PC-3 (cell line): Measurements from ENCODE around the gene TIMM29. TPM values are rescaled to one million over a fixed set of nuclear protein-coding genes. Genes with fewer than 3 reads are reported as not detected.

Source experiments
- ATAC-seq: fragments of 200-7000 bp; cut with Tn5 transposase; 2 replicates; pipeline ENCODE4 v1.9.1; 2020; ENCODE audit warnings: mild to moderate bottlenecking, moderate library complexity
- Bru-seq: library from RNA; stranded (reverse); fragments of 400-500 nt; gene quantifications from one replicate; lab custom pipeline; 2021; lab: Mats Ljungman, UMichigan
- BruChase-seq, 2 experiments: library from RNA; stranded (reverse); fragments of 400-500 nt; gene quantifications; one replicate each; lab custom pipeline; 2021; lab: Mats Ljungman, UMichigan
- BruUV-seq: library from RNA; stranded (reverse); fragments of 400-500 nt; replicated peaks from 2 replicates; lab custom pipeline; 2021; lab: Mats Ljungman, UMichigan
- CTCF ChIA-PET: fragments of 300-600 bp; sonication (Branson Sonifier 250); formaldehyde crosslinking; loops from one replicate; lab custom pipeline; 2022; ENCODE audit warnings: antibody characterized with exemption; lab: Charles Lee
- POLR2A ChIA-PET: fragments of 300-600 bp; sonication (Branson Sonifier 250); formaldehyde crosslinking; loops from one replicate; lab custom pipeline; 2022; ENCODE audit warnings: antibody characterized with exemption; ENCODE audit not compliant: unreplicated experiment; lab: Charles Lee
- DNase-seq: peaks from one replicate; pipeline ENCODE4 v3.0.0-alpha.2; 2015
- H2AFZ ChIP-seq: fragments of 300-600 bp; sonication (generic); 2 replicates; pipeline ENCODE4 v1.6.0; 2016; ENCODE audit warnings: antibody characterized with exemption, low read length
- H3F3A ChIP-seq: fragments of 300-600 bp; sonication (generic); one replicate; pipeline ENCODE4 v1.6.0; 2017; ENCODE audit warnings: antibody characterized with exemption, low read length, control low read depth, mild to moderate bottlenecking; ENCODE audit not compliant: unreplicated experiment
- H3K27ac ChIP-seq: fragments of 300-600 bp; sonication (generic); 2 replicates; pipeline ENCODE4 v1.5.1; 2016; ENCODE audit warnings: mild to moderate bottlenecking, low read length
- H3K27me3 ChIP-seq: fragments of 300-600 bp; sonication (generic); 2 replicates; pipeline ENCODE4 v1.6.1; 2016; ENCODE audit warnings: low read length, mixed read lengths
- H3K36me3 ChIP-seq: fragments of 300-600 bp; sonication (generic); 2 replicates; pipeline ENCODE4 v1.6.1; 2016; ENCODE audit warnings: low read depth, mixed run types, low read length, mixed read lengths
- H3K4me1 ChIP-seq: fragments of 300-600 bp; sonication (generic); 2 replicates; pipeline ENCODE4 v1.5.1; 2016; ENCODE audit warnings: low read length; ENCODE audit not compliant: insufficient read depth
- H3K4me2 ChIP-seq: fragments of 300-600 bp; sonication (generic); 2 replicates; pipeline ENCODE4 v1.6.0; 2016; ENCODE audit warnings: low read length
- H3K4me3 ChIP-seq: fragments of 300-600 bp; sonication (generic); 2 replicates; pipeline ENCODE4 v1.5.1; 2016; ENCODE audit warnings: mild to moderate bottlenecking, low read length, mixed read lengths
- H3K79me2 ChIP-seq: fragments of 300-600 bp; sonication (generic); 2 replicates; pipeline ENCODE4 v1.6.1; 2017; ENCODE audit warnings: low read length, mixed read lengths
- H3K9ac ChIP-seq: fragments of 300-600 bp; sonication (generic); 2 replicates; pipeline ENCODE4 v1.6.0; 2016; ENCODE audit warnings: mild to moderate bottlenecking, low read length
- H3K9me2 ChIP-seq: fragments of 300-600 bp; sonication (generic); replicated peaks from 2 replicates; pipeline ENCODE4 v1.6.1; 2016; ENCODE audit warnings: mixed run types, low read length, mixed read lengths
- H3K9me3 ChIP-seq: fragments of 300-600 bp; sonication (generic); 2 replicates; pipeline ENCODE4 v1.6.1; 2016; ENCODE audit warnings: low read length, mixed read lengths
- H4K20me1 ChIP-seq: fragments of 300-600 bp; sonication (generic); 2 replicates; pipeline ENCODE4 v1.6.1; 2016; ENCODE audit warnings: low read length, mixed read lengths
- CTCF ChIP-seq: fragments of 300-600 bp; sonication (generic); conservative IDR thresholded peaks from 2 replicates; pipeline ENCODE4 v1.5.1; 2017; ENCODE audit warnings: antibody characterized with exemption, low read depth, mild to moderate bottlenecking, low read length
- EZH2 ChIP-seq: fragments of 300-600 bp; sonication (generic); IDR thresholded peaks from one replicate; pipeline ENCODE4 v1.6.1; 2017; ENCODE audit warnings: antibody characterized with exemption, mild to moderate bottlenecking, low read length; ENCODE audit not compliant: unreplicated experiment
- EZH2phosphoT487 ChIP-seq: fragments of 300-600 bp; sonication (generic); IDR thresholded peaks from 2 replicates; pipeline ENCODE4 v1.6.1; 2018; ENCODE audit warnings: mild to moderate bottlenecking, antibody characterized with exemption, low read length, borderline replicate concordance
- intact Hi-C: fragments of 100-400 bp; cut with micrococcal nuclease; formaldehyde crosslinking; loops from 2 replicates; pipeline ENCODE4 v1.9.0; 2023
- long read RNA-seq: library from polyadenylated mRNA; unstranded; transcript quantifications from one replicate; pipeline ENCODE4 v2.0.0, GENCODE V29; 2021; ENCODE audit not compliant: unreplicated experiment
- total RNA-seq: library from RNA; depleted of rRNA; stranded (reverse); fragments of >200 nt; gene quantifications from 2 replicates; pipeline ENCODE4 v1.2.3, GENCODE V29; 2014; rRNA removed

The TIMM29 gene
- total RNA-seq (60.7 and 90.1 TPM in 2 replicates), Bru-seq, nascent RNA (percentile 84 among the genes with signal in this experiment), BruChase-seq, experiment 1, labeled RNA remaining after a 6-hour chase (percentile 95 among the genes with signal in this experiment), BruChase-seq, experiment 2, labeled RNA remaining after a 2-hour chase (percentile 97 among the genes with signal in this experiment)
- long read RNA-seq, transcript TIMM29-201 (2 exons, 1,425 nt), result major isoform, 39 of 71 reads
- long read RNA-seq, partial matches to known transcripts, result 9 of 71 reads
- long read RNA-seq, other reads (novel, unspliced or antisense), result 23 of 71 reads

- Histone ChIP-seq H3K79me2 (peaks cover 54% of the 10 kb centered on the region), H3F3A (no peaks in the 10 kb centered on the region), H4K20me1 (peaks cover 8% of the 10 kb centered on the region; the same call in 1 of the 2 replicates), H3K9me2 (no peaks in the 10 kb centered on the region), H3K36me3 (peaks cover 19% of the 10 kb centered on the region; the same call in 1 of the 2 replicates), H3K9ac (peak within 1 kb of the TSS; percentile 89), H3K4me3 (peak within 1 kb of the TSS; percentile 82), H2AFZ (peak within 1 kb of the TSS; percentile 69), H3K27ac (peak within 1 kb of the TSS; percentile 15), H3K27me3 (no peaks in the 10 kb centered on the region), H3K9me3 (no peaks in the 10 kb centered on the region), H3K4me1 (peaks cover 16% of the 10 kb centered on the region), H3K4me2 (peak within 1 kb of the TSS; percentile 91)
- peak; percentile 100 for DNase-seq
- CTCF ChIA-PET, result interaction anchor here (0.6 kb wide), 1 partner anchor 13 kb away, joined by 6 read pairs; no protein-coding TSS in a partner anchor
- intact Hi-C loops, result no loop called here
- BruUV-seq, result no TSS peak
- peak; percentile 90 for ATAC-seq
- POLR2A ChIA-PET, result no interaction called here
- TF ChIP-seq CTCF, result no peak
- TF ChIP-seq EZH2phosphoT487, result no peak
- no peak for TF ChIP-seq EZH2
Observed at GRCh38 chr19:10928563-10929401, at the start of gene TIMM29, which contains the start of gene YIPF2. Gene TIMM29 (plus strand): TSS chr19:10928811. CDS start chr19:10928823, 12 bp downstream. Gene YIPF2 (minus strand): TSS chr19:10928639. CDS start chr19:10928410, 229 bp downstream.

DNA sequence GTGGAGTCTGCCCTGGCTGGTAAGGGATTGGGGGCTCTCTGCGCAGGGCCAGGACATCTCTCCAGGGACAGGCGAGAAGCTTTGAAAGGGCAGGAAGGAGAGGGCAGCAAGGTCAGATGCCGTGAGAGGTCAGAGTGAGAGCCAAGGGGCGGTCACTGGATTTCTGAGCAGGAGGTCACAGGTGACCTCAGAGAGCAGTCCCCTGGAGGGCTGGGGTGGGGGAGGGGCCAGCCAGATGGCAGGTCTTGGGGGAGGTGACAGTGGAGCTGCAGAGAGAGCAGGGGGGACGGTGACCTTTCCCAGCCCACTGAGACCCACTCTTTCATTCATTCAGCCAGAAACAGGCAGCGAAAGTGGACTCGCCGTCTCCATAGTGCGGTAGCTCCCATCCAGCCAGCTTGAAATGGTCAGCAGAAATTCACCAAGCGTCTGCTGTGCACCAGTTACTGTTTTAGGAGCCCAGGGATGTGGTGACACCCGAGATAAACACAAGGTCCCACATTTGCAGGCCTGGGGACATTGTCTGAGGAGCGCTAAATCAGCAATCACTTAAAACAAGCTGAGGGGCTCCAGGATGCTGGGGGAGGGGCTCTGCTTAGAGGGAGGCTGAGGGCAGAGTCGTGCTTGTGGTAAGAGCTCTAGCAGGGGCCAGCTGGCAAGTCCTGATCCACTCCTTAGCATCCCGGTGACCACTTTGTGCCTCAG is 47.1 kb upstream of the TIMM29 start:
- CTCF ChIA-PET, result no interaction called here
- Histone ChIP-seq H3K4me1 (peaks cover 7% of the 10 kb centered on the region; the same call in 1 of the 2 replicates), H4K20me1 (no peaks in the 10 kb centered on the region), H3K9ac (no peak overlapping the region), H3K27me3 (no peaks in the 10 kb centered on the region), H3K27ac (no peak overlapping the region), H2AFZ (no peak overlapping the region), H3K4me2 (no peak overlapping the region), H3K4me3 (no peak overlapping the region), H3K9me2 (no peaks in the 10 kb centered on the region), H3K79me2 (peaks cover 93% of the 10 kb centered on the region), H3F3A (no peaks in the 10 kb centered on the region), H3K36me3 (no peaks in the 10 kb centered on the region), H3K9me3 (no peaks in the 10 kb centered on the region)
- POLR2A ChIA-PET, result no interaction called here
- BruUV-seq, result no TSS peak
- intact Hi-C loops, result no loop called here
- no peak for ATAC-seq
- DNase-seq, result no peak
- TF ChIP-seq EZH2 (no peak), EZH2phosphoT487 (no peak), CTCF (no peak)
